Islet precursor cell (in vitro differentiated cells): ENCODE measurements around the gene DRD1.
"Not testable (repeated sequence)": the region's sequence is repeated elsewhere in the genome, so short reads cannot be mapped to it uniquely, and the experiment has no call there.

Source experiments
- DNase-seq: peaks from one replicate; pipeline ENCODE4 v3.0.0-alpha.2; 2018

DRD1 gene

DNA sequence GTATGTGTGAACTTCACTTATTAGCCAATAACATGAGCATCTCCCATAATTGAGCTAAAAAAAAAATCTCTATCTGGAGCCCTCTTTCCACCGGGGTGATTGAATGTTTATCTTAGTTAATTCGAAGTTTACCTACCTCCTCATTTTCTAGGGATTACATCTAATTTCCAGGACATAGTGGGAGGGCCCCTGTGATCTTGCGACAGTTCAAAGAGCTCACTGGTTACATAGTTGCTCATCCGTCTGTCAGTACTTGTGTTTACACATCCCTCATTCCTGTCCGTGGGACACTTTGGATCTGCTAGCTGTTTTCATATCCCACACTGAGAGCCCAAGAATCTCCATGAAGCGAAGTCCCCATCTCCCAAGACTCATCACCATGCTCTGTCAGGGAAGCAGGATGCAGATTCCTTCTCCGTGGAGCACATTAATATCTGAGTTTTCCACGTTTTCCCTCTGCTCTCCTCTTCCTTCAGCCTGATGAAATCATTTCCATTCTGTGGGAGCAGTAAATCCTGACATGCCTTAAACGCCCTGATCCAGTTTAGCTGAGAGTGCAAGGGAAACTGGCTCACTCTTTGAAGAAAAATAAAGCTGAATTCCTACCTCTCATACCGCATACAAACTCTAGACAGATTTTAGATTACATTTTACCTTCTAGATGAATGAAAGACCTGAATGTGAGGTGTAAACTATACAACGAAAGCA is 24.2 kb upstream of the DRD1 start:
- peak; percentile 32 for DNase-seq

DNA sequence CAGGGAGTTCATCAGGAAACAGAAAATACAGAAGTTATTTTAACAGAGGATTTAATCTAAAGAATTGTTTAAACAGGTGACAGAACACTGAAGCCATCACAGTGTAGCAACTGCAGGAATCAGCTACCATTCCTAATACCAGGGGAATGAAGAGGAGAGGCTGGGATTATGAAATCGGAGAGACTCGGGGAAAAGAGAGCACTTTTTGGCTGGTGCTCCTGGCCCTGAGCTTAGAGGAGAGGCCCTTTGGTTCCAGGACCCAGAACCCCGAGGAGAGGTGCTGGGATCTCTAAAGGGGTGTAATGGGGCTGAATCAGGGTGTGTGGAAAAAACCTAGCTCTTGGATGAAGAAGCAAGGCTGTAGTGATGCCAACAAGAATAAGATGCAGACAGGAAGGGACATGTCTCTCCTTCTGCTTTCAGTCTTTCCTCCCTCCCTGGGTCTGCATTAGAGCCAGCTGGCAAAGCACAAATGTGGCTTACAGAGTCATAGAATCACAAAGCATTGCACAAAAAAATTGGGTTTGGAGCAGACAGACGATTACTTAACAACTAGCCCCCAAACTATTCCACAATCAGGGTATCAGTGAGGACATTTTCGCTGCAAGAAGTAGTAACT is 22.8 kb upstream of the DRD1 start:
- peak; percentile 14 for DNase-seq

DNA sequence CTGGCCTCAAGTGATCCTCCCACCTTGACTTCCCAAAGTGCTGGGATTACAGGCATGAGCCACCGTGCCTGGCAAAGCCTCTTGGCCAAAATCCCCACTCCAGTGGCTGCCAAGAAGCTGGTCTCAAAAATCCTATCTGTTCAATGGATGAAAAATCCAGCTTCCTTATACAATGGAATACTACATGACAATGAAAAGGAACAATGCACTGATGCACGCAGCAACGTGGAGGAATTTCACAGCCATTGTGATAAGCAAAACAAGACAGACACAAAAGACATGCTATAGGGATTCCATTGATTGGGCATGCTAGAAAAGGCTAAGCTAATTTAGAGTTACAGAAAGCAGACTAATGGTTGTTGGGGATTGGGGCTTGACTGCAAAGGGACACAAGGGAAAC is 21.3 kb upstream of the DRD1 start:
- peak; percentile 0 for DNase-seq

GRCh38 chr5:175464942-175465233 is 20.9 kb upstream of the DRD1 start:
- DNase-seq = no peak

DNA sequence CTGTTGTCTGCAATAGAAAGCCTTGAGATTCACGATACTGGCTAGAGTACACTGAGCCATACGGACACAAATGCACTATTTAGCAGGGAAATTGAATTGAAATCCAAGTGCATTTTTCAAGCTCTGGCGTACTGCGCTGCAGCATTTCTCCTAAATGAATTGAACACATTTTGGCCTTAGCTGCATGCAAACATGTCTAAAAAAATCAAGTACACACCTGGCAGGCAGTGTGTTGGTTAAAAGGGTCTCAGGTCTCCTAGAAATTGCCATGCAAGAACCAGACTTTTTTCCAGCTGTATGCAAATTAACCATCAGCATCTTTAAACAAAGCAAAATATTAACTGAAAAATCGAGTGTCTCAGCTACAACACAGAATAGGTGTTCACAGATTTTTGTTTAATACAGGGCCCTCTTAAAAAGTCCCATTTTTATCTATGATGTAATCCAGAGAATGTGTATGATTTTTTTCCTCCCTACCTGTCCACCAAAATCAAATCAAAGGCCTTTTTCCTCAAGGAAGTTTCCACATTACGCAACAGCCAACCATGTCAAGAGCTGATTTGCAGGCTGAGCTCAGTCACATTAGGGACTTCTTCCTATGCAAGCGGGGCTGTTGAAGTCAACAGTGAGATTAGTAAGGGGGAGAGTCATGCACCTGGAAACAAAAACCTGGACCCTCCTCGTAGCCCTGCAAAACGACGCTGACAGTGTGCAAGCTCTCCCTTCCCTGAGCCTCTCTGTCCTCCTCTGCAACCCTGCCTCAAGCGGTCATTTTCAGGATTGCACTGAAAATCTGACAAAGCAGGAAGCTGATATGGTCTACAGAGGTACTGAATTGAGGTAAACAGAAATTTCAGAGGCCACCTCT is 20.3 kb upstream of the DRD1 start:
- DNase-seq = peak; percentile 83

- DNase-seq = peak; percentile 41
Observed at GRCh38 chr5:175463641-175464040, 19.7 kb upstream of the DRD1 start.

DNA sequence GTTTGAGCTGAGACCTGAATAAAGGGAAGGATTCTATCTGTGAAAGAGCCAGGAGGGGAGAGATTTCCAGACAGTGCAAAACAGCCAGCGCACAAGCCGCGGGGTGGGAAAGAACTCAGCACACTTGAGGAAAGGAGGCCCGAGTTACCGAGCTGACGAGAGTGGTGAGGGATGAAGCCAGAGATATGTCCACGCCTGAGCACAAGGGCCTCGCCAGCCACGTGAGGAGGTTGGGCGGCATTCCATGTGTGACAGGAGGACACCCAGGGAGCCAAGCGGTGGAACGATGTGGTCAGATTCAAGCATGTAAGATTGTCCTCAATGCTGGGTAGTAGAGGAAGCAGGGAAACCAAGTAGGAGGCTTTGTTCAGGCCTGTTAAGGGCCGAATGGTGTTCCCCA is 17.4 kb upstream of the DRD1 start:
- DNase-seq = peak; percentile 30

- no peak for DNase-seq
Observed at GRCh38 chr5:175460552-175460951, 16.6 kb upstream of the DRD1 start.

GRCh38 chr5:175460126-175460525 is 16.1 kb upstream of the DRD1 start:
- DNase-seq = no peak

DNA sequence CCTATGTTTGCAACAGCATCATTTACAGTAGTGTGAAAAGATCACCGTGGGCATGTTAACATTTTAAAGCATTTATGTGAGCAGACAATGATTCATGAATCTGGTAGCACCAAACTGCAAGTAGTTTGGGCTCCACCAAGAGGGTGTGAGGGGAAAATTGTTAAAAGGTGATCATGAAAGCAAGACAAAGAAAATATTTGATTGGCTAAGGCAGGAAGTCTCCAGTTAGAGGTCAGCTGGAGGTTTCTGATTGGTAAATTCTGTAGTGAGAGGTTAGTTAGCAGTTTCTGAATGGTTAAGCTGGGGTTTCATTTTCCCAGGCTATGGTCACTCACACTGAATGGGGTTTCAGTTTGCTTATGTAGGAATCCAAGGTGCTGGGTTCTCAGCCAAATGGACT is 13.5 kb upstream of the DRD1 start:
- DNase-seq = no peak

DNA sequence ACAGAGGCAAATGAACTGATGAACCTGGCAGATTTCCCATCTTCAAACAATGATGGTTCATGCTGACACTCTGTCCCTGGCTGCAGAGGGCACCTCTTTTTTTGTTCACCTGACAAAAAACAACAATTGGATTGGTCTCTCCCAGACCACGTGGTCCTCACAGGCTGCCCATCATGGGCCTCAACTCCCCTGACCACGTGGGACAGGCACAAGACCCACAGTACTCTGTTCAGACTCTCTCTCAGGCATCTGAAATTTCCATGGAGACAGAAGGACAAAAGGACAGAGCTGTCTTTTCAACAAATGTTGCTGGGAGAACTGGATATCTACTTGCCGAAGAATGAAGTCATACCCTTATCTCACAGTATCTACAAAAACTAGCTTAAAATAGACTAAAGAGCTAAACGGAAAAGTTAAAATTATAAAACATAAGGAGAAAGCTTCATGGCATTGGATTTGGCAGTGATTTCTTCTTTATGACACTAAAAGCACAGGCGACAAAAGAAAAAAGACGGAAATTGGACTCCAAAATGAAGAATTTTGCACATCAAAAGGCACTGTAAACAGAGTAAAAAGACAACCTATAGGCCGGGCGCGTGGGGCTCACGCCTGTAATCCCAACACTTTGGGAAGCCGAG is 12.2 kb upstream of the DRD1 start:
- no peak for DNase-seq

DNA sequence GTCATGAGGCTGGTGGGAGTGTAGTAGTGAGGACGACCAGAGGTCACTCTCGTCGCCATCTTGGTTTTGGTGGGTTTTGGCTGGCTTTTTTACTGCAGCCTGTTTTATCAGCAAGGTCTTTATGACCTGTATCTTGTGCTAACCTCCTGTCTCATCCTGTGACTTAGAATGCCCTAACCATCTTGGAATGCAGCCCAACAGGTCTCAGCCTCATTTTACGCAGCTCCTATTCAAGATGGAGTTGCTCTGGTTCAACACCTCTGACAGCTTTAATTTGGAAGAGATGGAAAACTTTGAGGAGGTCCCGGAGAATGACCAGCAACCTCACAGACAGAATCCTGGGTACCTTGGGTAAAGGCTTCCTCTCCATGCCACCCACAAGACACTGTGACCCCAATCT is 10.4 kb upstream of the DRD1 start:
- not testable (repeated sequence) for DNase-seq

DNA sequence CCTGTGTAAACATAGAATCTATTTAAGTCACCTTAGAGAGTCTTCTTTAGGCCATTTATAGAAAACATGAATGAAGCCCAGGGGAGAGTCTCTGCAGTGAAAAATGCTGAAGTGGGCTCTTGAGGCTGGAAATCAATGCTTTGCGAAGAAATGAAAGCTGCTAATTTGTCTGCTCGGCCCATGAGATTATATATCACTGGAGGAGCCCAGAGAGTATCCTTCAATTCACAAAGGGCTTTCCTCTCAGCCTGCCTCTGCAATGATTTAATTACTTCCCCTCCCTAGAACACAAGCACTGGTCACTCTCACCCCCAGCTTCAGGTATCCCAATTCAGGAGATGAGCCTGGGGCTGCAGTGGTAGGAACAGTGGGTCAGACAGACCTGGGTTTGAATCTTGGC is 8.2 kb upstream of the DRD1 start:
- no peak for DNase-seq

DNA sequence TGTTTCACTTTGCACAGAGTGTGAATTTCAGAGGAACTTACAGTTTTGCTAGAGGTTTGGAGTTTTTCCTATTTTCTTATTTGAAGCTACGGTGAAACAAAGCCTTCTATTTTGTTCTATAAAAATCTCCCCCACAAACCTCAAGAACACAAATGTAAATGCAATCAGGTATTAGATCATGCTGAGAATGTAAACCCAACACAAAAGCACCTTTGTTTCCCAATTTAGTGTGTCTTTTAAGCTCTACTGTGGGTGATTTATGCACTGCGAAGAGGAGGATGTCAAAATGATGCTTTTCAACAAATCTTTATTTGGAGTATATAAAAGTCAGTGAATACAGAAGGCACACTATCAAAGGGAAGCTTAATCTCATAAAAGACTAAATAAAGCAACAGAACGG is 4.3 kb upstream of the DRD1 start:
- DNase-seq = no peak

GRCh38 chr5:175447571-175447970 is 3.6 kb upstream of the DRD1 start:
- no peak for DNase-seq

- not testable (repeated sequence) for DNase-seq
Observed at GRCh38 chr5:175446378-175446777, 2.4 kb upstream of the DRD1 start.

DNA sequence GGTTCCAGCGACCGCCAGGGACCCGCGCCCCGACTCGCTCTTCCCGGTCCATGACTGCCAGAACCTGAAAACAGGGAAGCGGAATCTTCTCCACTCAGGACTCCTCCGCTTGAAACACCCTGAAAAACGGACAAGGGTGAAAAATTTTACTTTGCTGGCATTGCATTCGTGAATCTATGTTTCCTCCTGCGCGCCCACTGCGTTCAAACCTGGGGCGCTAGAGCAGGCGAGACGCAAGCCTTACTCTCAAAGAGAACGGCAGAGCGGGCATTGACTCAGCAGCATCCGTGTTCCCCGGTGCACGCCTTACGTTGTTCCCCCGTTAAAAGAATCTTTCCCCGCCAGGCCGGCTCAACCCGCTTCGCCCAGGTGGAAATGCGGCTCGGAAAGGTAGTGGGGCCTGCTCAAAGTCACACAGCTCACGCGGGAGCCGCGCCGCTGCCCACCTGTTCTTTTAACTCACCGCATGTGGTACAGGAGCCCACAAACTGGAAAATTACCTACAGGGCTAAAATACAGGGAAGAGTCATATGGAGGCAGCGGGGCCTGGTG is 999 bp upstream of the DRD1 start:
- DNase-seq = no peak

DNA sequence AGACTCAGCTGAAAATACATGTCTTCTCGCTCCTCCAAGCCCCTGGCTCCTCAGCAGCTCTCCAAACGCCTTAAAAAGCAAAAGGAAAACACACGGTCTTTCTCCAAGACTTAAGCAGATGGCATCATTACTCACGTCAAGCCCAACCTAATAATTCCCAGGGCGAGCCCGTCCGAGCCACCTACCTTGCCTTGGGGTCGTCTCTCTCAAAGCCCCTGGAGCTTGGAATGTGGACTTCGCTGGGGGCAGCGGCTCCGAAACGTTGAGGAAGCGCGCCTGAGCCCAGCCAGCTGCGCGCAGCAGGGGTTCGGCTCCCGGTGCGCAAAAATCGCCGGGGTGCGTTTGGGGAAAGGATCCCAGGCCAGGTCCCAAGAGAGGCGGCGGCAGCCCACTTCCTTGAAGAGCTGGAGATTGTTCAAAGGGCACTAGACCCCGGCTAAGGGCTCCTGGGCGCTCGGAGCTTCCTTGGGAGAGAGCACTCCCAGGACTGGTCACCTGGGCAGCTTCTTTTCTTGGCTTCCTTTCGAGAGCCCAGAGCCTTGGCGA is 395 bp downstream of the DRD1 start:
- no peak for DNase-seq

GRCh38 chr5:175438234-175438857 is 5.6 kb downstream of the DRD1 start:
- no peak for DNase-seq

GRCh38 chr5:175436359-175436758 is 7.6 kb downstream of the DRD1 start:
- DNase-seq = peak; percentile 67

DNA sequence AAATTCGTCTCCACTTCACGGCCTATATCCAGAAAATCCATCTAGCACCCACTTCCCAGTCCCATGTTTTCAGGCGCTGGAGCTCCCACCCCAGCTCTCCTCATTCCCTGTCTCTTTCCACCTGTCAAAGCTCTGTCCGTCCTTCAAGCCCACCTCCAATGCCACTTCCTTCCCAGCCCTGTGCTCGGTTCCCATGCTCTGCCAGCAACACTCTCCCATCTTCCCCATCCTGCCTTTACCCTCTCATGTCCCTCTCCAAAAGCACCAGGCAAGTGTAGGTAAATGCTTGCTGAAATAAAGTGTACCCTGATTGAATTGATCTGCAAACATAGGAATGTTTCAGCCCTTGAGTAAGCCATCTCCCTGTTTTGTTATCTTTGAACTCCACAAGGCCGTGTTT is 9.2 kb downstream of the DRD1 start:
- DNase-seq = no peak

GRCh38 chr5:175427762-175428161 is 16.2 kb downstream of the DRD1 start:
- DNase-seq = no peak

- not testable (repeated sequence) for DNase-seq
Observed at GRCh38 chr5:175424594-175424993, 19.4 kb downstream of the DRD1 start.
